ENCODE measurements around the gene TEDC1. TPM values are rescaled to one million over a fixed set of nuclear protein-coding genes. Genes with fewer than 3 reads are reported as not detected.

TEDC1 gene
- total RNA-seq, 1 experiment from 2014 or later = 17.9 TPM

DNA sequence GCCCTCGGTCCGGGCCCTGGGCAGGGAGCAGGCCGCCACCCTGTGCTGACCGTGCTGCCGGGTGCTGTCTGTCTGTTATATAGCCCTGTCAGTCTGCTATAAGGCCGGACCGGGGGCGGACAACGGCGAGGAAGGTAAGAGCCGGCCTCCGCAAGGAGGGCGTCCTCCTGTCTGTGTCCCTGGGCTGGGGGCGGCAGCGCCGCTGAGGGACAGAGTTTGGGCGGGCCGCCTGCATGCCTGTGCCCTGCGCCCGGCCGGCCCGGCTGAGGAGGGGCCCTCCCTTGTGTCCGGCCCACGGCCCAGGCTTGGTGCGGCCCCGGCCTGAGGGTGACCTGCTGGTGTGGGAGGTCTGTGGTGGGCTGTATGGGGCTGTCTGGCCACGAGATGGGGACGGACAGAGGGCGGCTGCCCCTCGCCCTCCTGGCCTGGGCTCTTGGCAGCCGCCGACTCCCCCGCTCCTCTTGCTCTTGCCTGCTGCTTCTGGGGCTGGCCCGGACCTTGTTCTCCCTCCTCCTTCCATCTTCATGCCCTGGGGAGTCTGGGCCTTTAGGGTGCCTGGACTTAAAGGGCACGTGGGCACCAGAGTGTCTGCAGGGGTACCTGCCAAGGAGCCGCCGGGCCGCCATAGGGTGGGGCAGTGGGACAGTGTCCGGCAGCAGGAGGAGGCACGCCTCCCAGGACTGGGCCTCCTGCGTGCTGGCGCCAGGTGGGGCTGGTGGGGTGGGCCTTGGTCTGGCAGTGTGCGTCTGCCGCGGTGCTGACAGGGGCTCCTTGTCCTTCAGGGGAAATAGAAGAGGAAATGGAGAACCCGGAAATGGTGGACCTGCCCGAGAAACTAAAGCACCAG lies 41.5 kb upstream of the TEDC1 start:
- ATAC-seq (no peak), DNase-seq (ENCODE audit: low spot score) (no peak)
- Mint-ChIP-seq H3K4me3 (no peak overlapping the region), H3K27me3 (ENCODE audit: low read depth) (no peaks in the 10 kb centered on the region), H3K4me1 (no peaks in the 10 kb centered on the region), H3K9me3 (no peaks in the 10 kb centered on the region), H3K27ac (no peak overlapping the region; the same call in 1 of the 2 replicates), H3K36me3 (peaks cover 27% of the 10 kb centered on the region)
- ChIA-PET POLR2A (no interaction called here), CTCF (no interaction called here)
- TF ChIP-seq NR1H2 (CRISPR knock-in tag; IDR thresholded peaks at IDR 0.05) = no peak
- TF ChIP-seq, protein P1, sequence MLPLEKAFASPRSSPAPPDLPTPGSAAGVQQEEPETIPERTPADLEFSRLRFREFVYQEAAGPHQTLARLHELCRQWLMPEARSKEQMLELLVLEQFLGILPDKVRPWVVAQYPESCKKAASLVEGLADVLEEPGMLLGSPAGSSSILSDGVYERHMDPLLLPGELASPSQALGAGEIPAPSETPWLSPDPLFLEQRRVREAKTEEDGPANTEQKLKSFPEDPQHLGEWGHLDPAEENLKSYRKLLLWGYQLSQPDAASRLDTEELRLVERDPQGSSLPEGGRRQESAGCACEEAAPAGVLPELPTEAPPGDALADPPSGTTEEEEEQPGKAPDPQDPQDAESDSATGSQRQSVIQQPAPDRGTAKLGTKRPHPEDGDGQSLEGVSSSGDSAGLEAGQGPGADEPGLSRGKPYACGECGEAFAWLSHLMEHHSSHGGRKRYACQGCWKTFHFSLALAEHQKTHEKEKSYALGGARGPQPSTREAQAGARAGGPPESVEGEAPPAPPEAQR (CRISPR knock-in tag; IDR thresholded peaks at IDR 0.05) = no peak
- no peak for TF ChIP-seq ZNF219 (CRISPR knock-in tag; IDR thresholded peaks at IDR 0.05; ENCODE audit: borderline replicate concordance)
- no peak for TF ChIP-seq JAZF1 (CRISPR knock-in tag; IDR thresholded peaks at IDR 0.05)
- TF ChIP-seq, protein P2, sequence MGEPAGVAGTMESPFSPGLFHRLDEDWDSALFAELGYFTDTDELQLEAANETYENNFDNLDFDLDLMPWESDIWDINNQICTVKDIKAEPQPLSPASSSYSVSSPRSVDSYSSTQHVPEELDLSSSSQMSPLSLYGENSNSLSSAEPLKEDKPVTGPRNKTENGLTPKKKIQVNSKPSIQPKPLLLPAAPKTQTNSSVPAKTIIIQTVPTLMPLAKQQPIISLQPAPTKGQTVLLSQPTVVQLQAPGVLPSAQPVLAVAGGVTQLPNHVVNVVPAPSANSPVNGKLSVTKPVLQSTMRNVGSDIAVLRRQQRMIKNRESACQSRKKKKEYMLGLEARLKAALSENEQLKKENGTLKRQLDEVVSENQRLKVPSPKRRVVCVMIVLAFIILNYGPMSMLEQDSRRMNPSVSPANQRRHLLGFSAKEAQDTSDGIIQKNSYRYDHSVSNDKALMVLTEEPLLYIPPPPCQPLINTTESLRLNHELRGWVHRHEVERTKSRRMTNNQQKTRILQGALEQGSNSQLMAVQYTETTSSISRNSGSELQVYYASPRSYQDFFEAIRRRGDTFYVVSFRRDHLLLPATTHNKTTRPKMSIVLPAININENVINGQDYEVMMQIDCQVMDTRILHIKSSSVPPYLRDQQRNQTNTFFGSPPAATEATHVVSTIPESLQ (CRISPR knock-in tag; IDR thresholded peaks at IDR 0.05) = no peak
- TF ChIP-seq, protein P3, sequence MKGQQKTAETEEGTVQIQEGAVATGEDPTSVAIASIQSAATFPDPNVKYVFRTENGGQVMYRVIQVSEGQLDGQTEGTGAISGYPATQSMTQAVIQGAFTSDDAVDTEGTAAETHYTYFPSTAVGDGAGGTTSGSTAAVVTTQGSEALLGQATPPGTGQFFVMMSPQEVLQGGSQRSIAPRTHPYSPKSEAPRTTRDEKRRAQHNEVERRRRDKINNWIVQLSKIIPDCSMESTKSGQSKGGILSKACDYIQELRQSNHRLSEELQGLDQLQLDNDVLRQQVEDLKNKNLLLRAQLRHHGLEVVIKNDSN (CRISPR knock-in tag; IDR thresholded peaks at IDR 0.05) = no peak
- TF ChIP-seq, protein P4, sequence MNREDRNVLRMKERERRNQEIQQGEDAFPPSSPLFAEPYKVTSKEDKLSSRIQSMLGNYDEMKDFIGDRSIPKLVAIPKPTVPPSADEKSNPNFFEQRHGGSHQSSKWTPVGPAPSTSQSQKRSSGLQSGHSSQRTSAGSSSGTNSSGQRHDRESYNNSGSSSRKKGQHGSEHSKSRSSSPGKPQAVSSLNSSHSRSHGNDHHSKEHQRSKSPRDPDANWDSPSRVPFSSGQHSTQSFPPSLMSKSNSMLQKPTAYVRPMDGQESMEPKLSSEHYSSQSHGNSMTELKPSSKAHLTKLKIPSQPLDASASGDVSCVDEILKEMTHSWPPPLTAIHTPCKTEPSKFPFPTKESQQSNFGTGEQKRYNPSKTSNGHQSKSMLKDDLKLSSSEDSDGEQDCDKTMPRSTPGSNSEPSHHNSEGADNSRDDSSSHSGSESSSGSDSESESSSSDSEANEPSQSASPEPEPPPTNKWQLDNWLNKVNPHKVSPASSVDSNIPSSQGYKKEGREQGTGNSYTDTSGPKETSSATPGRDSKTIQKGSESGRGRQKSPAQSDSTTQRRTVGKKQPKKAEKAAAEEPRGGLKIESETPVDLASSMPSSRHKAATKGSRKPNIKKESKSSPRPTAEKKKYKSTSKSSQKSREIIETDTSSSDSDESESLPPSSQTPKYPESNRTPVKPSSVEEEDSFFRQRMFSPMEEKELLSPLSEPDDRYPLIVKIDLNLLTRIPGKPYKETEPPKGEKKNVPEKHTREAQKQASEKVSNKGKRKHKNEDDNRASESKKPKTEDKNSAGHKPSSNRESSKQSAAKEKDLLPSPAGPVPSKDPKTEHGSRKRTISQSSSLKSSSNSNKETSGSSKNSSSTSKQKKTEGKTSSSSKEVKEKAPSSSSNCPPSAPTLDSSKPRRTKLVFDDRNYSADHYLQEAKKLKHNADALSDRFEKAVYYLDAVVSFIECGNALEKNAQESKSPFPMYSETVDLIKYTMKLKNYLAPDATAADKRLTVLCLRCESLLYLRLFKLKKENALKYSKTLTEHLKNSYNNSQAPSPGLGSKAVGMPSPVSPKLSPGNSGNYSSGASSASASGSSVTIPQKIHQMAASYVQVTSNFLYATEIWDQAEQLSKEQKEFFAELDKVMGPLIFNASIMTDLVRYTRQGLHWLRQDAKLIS (CRISPR knock-in tag; IDR thresholded peaks at IDR 0.05; ENCODE audit: borderline replicate concordance) = no peak

DNA sequence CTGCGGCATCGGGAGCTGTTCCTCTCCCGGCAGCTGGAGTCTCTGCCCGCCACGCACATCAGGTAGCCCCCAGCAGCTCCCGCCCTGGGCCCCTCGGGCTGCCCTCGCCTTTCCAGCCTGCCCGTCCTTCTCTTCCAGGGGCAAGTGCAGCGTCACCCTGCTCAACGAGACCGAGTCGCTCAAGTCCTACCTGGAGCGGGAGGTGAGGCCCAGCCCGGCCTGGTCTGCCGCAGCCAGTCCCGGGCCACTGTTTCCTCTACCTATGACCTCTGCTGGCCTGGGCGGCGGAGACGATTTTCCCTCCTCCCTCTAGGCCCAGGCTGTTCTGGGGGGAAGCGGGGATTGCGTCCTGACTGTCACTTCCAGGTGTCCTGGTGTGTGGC lies 40.9 kb upstream of the TEDC1 start:
- H3K4me3 Mint-ChIP-seq = no peak overlapping the region
- POLR2A ChIA-PET = no interaction called here
- H3K27ac Mint-ChIP-seq = no peak overlapping the region
- CTCF ChIA-PET = interaction anchor here (0.8 kb wide), 1 partner anchor 79 kb away, joined by 3 read pairs; no protein-coding TSS in a partner anchor
- no peaks in the 10 kb centered on the region for H3K9me3 Mint-ChIP-seq
- DNase-seq (ENCODE audit: low spot score) (no peak), ATAC-seq (no peak)
- H3K36me3 Mint-ChIP-seq = peaks cover 28% of the 10 kb centered on the region
- no peaks in the 10 kb centered on the region for H3K4me1 Mint-ChIP-seq
- no peaks in the 10 kb centered on the region for H3K27me3 Mint-ChIP-seq (ENCODE audit: low read depth)
- TF ChIP-seq FOXP1 (CRISPR knock-in tag; IDR thresholded peaks at IDR 0.05; ENCODE audit: borderline replicate concordance) (no peak), TEAD1 (CRISPR knock-in tag; IDR thresholded peaks at IDR 0.05) (no peak), ZNF138 (CRISPR knock-in tag; conservative IDR thresholded peaks at IDR 0.05) (no peak), TCF7 (CRISPR knock-in tag; IDR thresholded peaks at IDR 0.05; ENCODE audit: low read depth) (no peak), NFATC4 (CRISPR knock-in tag; IDR thresholded peaks at IDR 0.05) (no peak)
- TF ChIP-seq, protein P5, sequence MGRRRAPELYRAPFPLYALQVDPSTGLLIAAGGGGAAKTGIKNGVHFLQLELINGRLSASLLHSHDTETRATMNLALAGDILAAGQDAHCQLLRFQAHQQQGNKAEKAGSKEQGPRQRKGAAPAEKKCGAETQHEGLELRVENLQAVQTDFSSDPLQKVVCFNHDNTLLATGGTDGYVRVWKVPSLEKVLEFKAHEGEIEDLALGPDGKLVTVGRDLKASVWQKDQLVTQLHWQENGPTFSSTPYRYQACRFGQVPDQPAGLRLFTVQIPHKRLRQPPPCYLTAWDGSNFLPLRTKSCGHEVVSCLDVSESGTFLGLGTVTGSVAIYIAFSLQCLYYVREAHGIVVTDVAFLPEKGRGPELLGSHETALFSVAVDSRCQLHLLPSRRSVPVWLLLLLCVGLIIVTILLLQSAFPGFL (CRISPR knock-in tag; IDR thresholded peaks at IDR 0.05; ENCODE audit: borderline replicate concordance) = no peak
- TF ChIP-seq, protein P6, sequence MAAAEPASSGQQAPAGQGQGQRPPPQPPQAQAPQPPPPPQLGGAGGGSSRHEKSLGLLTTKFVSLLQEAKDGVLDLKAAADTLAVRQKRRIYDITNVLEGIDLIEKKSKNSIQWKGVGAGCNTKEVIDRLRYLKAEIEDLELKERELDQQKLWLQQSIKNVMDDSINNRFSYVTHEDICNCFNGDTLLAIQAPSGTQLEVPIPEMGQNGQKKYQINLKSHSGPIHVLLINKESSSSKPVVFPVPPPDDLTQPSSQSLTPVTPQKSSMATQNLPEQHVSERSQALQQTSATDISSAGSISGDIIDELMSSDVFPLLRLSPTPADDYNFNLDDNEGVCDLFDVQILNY (CRISPR knock-in tag; IDR thresholded peaks at IDR 0.05) = no peak
- TF ChIP-seq, protein P7, sequence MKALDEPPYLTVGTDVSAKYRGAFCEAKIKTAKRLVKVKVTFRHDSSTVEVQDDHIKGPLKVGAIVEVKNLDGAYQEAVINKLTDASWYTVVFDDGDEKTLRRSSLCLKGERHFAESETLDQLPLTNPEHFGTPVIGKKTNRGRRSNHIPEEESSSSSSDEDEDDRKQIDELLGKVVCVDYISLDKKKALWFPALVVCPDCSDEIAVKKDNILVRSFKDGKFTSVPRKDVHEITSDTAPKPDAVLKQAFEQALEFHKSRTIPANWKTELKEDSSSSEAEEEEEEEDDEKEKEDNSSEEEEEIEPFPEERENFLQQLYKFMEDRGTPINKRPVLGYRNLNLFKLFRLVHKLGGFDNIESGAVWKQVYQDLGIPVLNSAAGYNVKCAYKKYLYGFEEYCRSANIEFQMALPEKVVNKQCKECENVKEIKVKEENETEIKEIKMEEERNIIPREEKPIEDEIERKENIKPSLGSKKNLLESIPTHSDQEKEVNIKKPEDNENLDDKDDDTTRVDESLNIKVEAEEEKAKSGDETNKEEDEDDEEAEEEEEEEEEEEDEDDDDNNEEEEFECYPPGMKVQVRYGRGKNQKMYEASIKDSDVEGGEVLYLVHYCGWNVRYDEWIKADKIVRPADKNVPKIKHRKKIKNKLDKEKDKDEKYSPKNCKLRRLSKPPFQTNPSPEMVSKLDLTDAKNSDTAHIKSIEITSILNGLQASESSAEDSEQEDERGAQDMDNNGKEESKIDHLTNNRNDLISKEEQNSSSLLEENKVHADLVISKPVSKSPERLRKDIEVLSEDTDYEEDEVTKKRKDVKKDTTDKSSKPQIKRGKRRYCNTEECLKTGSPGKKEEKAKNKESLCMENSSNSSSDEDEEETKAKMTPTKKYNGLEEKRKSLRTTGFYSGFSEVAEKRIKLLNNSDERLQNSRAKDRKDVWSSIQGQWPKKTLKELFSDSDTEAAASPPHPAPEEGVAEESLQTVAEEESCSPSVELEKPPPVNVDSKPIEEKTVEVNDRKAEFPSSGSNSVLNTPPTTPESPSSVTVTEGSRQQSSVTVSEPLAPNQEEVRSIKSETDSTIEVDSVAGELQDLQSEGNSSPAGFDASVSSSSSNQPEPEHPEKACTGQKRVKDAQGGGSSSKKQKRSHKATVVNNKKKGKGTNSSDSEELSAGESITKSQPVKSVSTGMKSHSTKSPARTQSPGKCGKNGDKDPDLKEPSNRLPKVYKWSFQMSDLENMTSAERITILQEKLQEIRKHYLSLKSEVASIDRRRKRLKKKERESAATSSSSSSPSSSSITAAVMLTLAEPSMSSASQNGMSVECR (CRISPR knock-in tag; IDR thresholded peaks at IDR 0.05; ENCODE audit: borderline replicate concordance) = no peak
